Measurements from ENCODE around the gene LITAF. TPM values are rescaled to one million over a fixed set of nuclear protein-coding genes. Genes with fewer than 3 reads are reported as not detected.

LITAF gene
- polyA plus RNA-seq, 2 of the 4 experiments (the other 2 are of a cell fraction): 197 to 227 TPM

DNA sequence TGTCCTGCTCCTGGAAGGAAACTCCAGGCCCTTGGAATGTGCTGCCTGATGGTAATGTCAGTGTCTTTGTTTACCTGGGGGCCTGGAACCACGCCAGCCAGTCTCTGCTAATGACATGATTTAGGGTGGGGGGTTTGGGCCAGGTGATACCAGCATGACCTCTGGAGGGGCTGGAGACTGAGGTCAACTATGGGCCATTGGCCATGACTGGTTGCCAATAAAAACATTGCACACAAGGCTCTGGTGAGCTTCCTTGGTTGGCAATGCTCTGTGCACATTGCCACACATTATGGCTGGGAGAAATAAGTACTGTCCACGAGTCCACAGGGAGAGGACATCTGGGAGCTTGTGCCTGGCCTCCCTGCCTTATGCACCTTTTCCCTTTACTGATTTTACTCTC, 52.5 kb downstream of the LITAF start:
- Histone ChIP-seq H3K4me2 (peak overlapping the region; percentile 49), H3K27ac (peak overlapping the region; percentile 56 to 80), H3K4me3 (no peak overlapping the region), H3K9me3 (no peaks in the 10 kb centered on the region), H3K4me1 (peaks cover 44% of the 10 kb centered on the region)
- ATAC-seq (peak; percentile 28 to 58; a peak in 3 of 6 replicates), DNase-seq (ENCODE audit: low read depth in 1 of 2, low spot score in 1 of 2) (peak in 1 of 2 experiments; percentile 77), FAIRE-seq (no peak)
- POLR2A ChIA-PET: interaction anchor here (1.7 kb wide), 1 partner anchor 37 kb away, joined by 5 read pairs; no protein-coding TSS in a partner anchor
- WGBS (ENCODE audit: missing lambda C conversion rate): 28% methylated on average over 2 of the region's 2 CpGs
- CTCF ChIA-PET: interaction anchor here (0.6 to 7.7 kb wide), 8 partner anchors 19 to 180 kb away, joined by 3 to 40 read pairs (median 4); no protein-coding TSS in a partner anchor
- TF ChIP-seq, protein P1, sequence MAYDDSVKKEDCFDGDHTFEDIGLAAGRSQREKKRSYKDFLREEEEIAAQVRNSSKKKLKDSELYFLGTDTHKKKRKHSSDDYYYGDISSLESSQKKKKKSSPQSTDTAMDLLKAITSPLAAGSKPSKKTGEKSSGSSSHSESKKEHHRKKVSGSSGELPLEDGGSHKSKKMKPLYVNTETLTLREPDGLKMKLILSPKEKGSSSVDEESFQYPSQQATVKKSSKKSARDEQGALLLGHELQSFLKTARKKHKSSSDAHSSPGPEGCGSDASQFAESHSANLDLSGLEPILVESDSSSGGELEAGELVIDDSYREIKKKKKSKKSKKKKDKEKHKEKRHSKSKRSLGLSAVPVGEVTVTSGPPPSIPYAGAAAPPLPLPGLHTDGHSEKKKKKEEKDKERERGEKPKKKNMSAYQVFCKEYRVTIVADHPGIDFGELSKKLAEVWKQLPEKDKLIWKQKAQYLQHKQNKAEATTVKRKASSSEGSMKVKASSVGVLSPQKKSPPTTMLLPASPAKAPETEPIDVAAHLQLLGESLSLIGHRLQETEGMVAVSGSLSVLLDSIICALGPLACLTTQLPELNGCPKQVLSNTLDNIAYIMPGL (CRISPR knock-in tag; IDR thresholded peaks at IDR 0.05; ENCODE audit: borderline replicate concordance): no peak
- TF ChIP-seq, protein P2, sequence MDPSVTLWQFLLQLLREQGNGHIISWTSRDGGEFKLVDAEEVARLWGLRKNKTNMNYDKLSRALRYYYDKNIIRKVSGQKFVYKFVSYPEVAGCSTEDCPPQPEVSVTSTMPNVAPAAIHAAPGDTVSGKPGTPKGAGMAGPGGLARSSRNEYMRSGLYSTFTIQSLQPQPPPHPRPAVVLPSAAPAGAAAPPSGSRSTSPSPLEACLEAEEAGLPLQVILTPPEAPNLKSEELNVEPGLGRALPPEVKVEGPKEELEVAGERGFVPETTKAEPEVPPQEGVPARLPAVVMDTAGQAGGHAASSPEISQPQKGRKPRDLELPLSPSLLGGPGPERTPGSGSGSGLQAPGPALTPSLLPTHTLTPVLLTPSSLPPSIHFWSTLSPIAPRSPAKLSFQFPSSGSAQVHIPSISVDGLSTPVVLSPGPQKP (IDR thresholded peaks at IDR 0.05; ENCODE audit: low read depth, low read length): no peak
- TF ChIP-seq RARB (CRISPR knock-in tag; IDR thresholded peaks at IDR 0.05) (no peak; the same call in 1 of the 2 replicates), EP300 (IDR thresholded peaks at IDR 0.05) (peak; percentile 47 to 75; a peak in 3 of 5 replicates), RCOR1 (IDR thresholded peaks at IDR 0.05; ENCODE audit: low read depth, low read length) (no peak), KDM5A (IDR thresholded peaks at IDR 0.05) (no peak), TP53 (CRISPR knock-in tag; IDR thresholded peaks at IDR 0.05) (no peak), HOXB5 (CRISPR knock-in tag; IDR thresholded peaks at IDR 0.05) (no peak), CBX8 (IDR thresholded peaks at IDR 0.05) (no peak), FOSL2 (IDR thresholded peaks at IDR 0.05) (no peak), FOSL2 (CRISPR knock-in tag; IDR thresholded peaks at IDR 0.05) (0 out of 2 replicates have a peak, but pooled peaks have one; percentile 4), ZNF302 (CRISPR knock-in tag; IDR thresholded peaks at IDR 0.05) (no peak), NR3C1 (IDR thresholded peaks at IDR 0.05) (no peak), POLR2A (IDR thresholded peaks at IDR 0.05; ENCODE audit: low read length) (no peak), CEBPB (IDR thresholded peaks at IDR 0.05) (peak; percentile 22 to 72; a peak in 3 of 4 replicates), GATA3 (IDR thresholded peaks at IDR 0.05; ENCODE audit: borderline replicate concordance) (peak; percentile 61; the same call in 1 of the 2 replicates), FOXS1 (CRISPR knock-in tag; IDR thresholded peaks at IDR 0.05) (peak; percentile 80; the same call in 1 of the 2 replicates), RAD21 (conservative IDR thresholded peaks at IDR 0.05 in 1 of 2, IDR thresholded peaks at IDR 0.05 in 1 of 2) (0 out of 5 replicates have a peak, but pooled peaks of 1 of the 2 experiments have one; percentile 4), FOSB (CRISPR knock-in tag; IDR thresholded peaks at IDR 0.05) (no peak), MYC (IDR thresholded peaks at IDR 0.05; ENCODE audit: borderline replicate concordance, low read length) (no peak), EHF (CRISPR knock-in tag; IDR thresholded peaks at IDR 0.05) (no peak), CHD2 (IDR thresholded peaks at IDR 0.05; ENCODE audit: low read length, partially characterized antibody) (no peak), MAZ (IDR thresholded peaks at IDR 0.05; ENCODE audit: borderline replicate concordance, low read depth, low read length) (no peak), SREBF2 (IDR thresholded peaks at IDR 0.05) (no peak), TFCP2L1 (CRISPR knock-in tag; IDR thresholded peaks at IDR 0.05) (no peak), EHMT2 (IDR thresholded peaks at IDR 0.05; ENCODE audit: low read depth) (no peak)
- TF ChIP-seq, protein P3, sequence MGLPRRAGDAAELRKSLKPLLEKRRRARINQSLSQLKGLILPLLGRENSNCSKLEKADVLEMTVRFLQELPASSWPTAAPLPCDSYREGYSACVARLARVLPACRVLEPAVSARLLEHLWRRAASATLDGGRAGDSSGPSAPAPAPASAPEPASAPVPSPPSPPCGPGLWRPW (IDR thresholded peaks at IDR 0.05): no peak
- TF ChIP-seq, protein P4, sequence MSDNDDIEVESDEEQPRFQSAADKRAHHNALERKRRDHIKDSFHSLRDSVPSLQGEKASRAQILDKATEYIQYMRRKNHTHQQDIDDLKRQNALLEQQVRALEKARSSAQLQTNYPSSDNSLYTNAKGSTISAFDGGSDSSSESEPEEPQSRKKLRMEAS (IDR thresholded peaks at IDR 0.05): peak; percentile 36; the same call in 1 of the 2 replicates
- TF ChIP-seq, protein P5, sequence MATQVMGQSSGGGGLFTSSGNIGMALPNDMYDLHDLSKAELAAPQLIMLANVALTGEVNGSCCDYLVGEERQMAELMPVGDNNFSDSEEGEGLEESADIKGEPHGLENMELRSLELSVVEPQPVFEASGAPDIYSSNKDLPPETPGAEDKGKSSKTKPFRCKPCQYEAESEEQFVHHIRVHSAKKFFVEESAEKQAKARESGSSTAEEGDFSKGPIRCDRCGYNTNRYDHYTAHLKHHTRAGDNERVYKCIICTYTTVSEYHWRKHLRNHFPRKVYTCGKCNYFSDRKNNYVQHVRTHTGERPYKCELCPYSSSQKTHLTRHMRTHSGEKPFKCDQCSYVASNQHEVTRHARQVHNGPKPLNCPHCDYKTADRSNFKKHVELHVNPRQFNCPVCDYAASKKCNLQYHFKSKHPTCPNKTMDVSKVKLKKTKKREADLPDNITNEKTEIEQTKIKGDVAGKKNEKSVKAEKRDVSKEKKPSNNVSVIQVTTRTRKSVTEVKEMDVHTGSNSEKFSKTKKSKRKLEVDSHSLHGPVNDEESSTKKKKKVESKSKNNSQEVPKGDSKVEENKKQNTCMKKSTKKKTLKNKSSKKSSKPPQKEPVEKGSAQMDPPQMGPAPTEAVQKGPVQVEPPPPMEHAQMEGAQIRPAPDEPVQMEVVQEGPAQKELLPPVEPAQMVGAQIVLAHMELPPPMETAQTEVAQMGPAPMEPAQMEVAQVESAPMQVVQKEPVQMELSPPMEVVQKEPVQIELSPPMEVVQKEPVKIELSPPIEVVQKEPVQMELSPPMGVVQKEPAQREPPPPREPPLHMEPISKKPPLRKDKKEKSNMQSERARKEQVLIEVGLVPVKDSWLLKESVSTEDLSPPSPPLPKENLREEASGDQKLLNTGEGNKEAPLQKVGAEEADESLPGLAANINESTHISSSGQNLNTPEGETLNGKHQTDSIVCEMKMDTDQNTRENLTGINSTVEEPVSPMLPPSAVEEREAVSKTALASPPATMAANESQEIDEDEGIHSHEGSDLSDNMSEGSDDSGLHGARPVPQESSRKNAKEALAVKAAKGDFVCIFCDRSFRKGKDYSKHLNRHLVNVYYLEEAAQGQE (IDR thresholded peaks at IDR 0.05): no peak
- TF ChIP-seq, protein P6, sequence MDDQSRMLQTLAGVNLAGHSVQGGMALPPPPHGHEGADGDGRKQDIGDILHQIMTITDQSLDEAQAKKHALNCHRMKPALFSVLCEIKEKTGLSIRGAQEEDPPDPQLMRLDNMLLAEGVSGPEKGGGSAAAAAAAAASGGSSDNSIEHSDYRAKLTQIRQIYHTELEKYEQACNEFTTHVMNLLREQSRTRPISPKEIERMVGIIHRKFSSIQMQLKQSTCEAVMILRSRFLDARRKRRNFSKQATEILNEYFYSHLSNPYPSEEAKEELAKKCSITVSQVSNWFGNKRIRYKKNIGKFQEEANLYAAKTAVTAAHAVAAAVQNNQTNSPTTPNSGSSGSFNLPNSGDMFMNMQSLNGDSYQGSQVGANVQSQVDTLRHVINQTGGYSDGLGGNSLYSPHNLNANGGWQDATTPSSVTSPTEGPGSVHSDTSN (IDR thresholded peaks at IDR 0.05): no peak
- TF ChIP-seq, protein P7, sequence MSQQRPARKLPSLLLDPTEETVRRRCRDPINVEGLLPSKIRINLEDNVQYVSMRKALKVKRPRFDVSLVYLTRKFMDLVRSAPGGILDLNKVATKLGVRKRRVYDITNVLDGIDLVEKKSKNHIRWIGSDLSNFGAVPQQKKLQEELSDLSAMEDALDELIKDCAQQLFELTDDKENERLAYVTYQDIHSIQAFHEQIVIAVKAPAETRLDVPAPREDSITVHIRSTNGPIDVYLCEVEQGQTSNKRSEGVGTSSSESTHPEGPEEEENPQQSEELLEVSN (IDR thresholded peaks at IDR 0.05; ENCODE audit: borderline replicate concordance, low read depth): no peak
- TF ChIP-seq, protein P8, sequence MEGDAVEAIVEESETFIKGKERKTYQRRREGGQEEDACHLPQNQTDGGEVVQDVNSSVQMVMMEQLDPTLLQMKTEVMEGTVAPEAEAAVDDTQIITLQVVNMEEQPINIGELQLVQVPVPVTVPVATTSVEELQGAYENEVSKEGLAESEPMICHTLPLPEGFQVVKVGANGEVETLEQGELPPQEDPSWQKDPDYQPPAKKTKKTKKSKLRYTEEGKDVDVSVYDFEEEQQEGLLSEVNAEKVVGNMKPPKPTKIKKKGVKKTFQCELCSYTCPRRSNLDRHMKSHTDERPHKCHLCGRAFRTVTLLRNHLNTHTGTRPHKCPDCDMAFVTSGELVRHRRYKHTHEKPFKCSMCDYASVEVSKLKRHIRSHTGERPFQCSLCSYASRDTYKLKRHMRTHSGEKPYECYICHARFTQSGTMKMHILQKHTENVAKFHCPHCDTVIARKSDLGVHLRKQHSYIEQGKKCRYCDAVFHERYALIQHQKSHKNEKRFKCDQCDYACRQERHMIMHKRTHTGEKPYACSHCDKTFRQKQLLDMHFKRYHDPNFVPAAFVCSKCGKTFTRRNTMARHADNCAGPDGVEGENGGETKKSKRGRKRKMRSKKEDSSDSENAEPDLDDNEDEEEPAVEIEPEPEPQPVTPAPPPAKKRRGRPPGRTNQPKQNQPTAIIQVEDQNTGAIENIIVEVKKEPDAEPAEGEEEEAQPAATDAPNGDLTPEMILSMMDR (IDR thresholded peaks at IDR 0.05): no peak

All from A549 (cell line).